CD4-positive, alpha-beta T cell (primary cell): ENCODE results near the gene PHRF1. TPM values are rescaled to one million over a fixed set of nuclear protein-coding genes. Genes with fewer than 3 reads are reported as not detected.

Source experiments
- ATAC-seq: fragments of 200-7000 bp; cut with Tn5 transposase; one replicate; pipeline ENCODE4 v1.10.0; 2022; ENCODE audit warnings: mild to moderate bottlenecking; ENCODE audit not compliant: poor library complexity
- CTCF ChIA-PET: fragments of 350-600 bp; sonication (Branson Sonifier 250); formaldehyde crosslinking; loops from one replicate; lab custom pipeline; 2021; ENCODE audit warnings: antibody characterized with exemption, inconsistent platforms; lab: Charles Lee
- POLR2A ChIA-PET: fragments of 350-600 bp; sonication (Branson Sonifier 250); formaldehyde crosslinking; loops from one replicate; lab custom pipeline; 2021; ENCODE audit warnings: antibody characterized with exemption, inconsistent platforms; lab: Charles Lee
- DNase-seq, 14 experiments: peaks; one replicate each; pipeline ENCODE4 v3.0.0-alpha.2; 2013 to 2020; ENCODE audit warnings: mixed read lengths in 2 of 14
- H3K27ac ChIP-seq, 2 donors: one replicate each; pipeline versions ENCODE4 v1.5.1 to v1.7.0; 2013; ENCODE audit warnings: low read length in 2 of 2, low read depth in 1 of 2, mild to moderate bottlenecking in 1 of 2
- H3K27me3 ChIP-seq, 2 experiments: 1 replicate in 1 of 2; 2 replicates in 1 of 2; pipeline versions ENCODE4 v1.6.1 to v1.7.0; 2013; ENCODE audit warnings: low read length in 2 of 2, control low read depth in 1 of 2, mild to moderate bottlenecking in 1 of 2, moderate library complexity in 1 of 2; ENCODE audit not compliant: insufficient read depth in 2 of 2, control insufficient read depth in 1 of 2
- H3K36me3 ChIP-seq: one replicate; pipeline ENCODE4 v1.6.1; 2013; ENCODE audit warnings: low read length, control low read depth; ENCODE audit not compliant: insufficient read depth
- H3K4me1 ChIP-seq: one replicate; pipeline ENCODE4 v1.6.1; 2013; ENCODE audit warnings: low read length, control low read depth; ENCODE audit not compliant: insufficient read depth
- H3K4me3 ChIP-seq: one replicate; pipeline ENCODE4 v1.5.1; 2013; ENCODE audit warnings: mild to moderate bottlenecking, low read length, moderate library complexity
- H3K9me3 ChIP-seq, 2 experiments: 1 replicate in 1 of 2; 2 replicates in 1 of 2; pipeline versions ENCODE4 v1.6.1 to v1.7.0; 2013; ENCODE audit warnings: low read length in 2 of 2, mild to moderate bottlenecking in 2 of 2, control low read depth in 1 of 2, moderate library complexity in 1 of 2; ENCODE audit not compliant: control insufficient read depth in 1 of 2, insufficient read depth in 1 of 2
- H3K27ac Mint-ChIP-seq: one replicate; pipeline ENCODE4 v1.8.0; 2020; ENCODE audit warnings: mixed read lengths
- H3K27me3 Mint-ChIP-seq: one replicate; pipeline ENCODE4 v1.8.0; 2021; ENCODE audit warnings: mixed read lengths
- H3K36me3 Mint-ChIP-seq: one replicate; pipeline ENCODE4 v1.8.0; 2021; ENCODE audit warnings: low read depth, mixed read lengths
- H3K4me1 Mint-ChIP-seq: one replicate; pipeline ENCODE4 v1.8.0; 2021; ENCODE audit warnings: low read depth, mixed read lengths
- H3K4me3 Mint-ChIP-seq: one replicate; pipeline ENCODE4 v1.8.0; 2020; ENCODE audit warnings: mild to moderate bottlenecking, mixed read lengths
- H3K9me3 Mint-ChIP-seq: one replicate; pipeline ENCODE4 v1.8.0; 2020; ENCODE audit warnings: mixed read lengths
- intact Hi-C, 2 experiments: fragments of 100-400 bp; cut with DNase I in 1 of 2; cut with micrococcal nuclease in 1 of 2; formaldehyde crosslinking; loops; one replicate each; pipeline versions ENCODE4 v1.15.1 to v1.9.0; 2023 to 2025; cut with DNase I, micrococcal nuclease
- total RNA-seq, 174 experiments: library from RNA in 2 of 174; stranded (reverse) in 2 of 174; gene quantifications; one replicate each; pipeline ENCODE4 v1.2.3 and lab custom pipeline; 2021 to 2026
- TF ChIP-seq, protein P1 (sequence below): fragments of 200-600 bp; IDR thresholded peaks from one replicate; pipeline ENCODE4 v1.8.0; 2022; ENCODE audit warnings: antibody characterized with exemption, mild to moderate bottlenecking

PHRF1 gene
- total RNA-seq, 2 experiments from 2014 or later, result 37.1 to 37.6 TPM

DNA sequence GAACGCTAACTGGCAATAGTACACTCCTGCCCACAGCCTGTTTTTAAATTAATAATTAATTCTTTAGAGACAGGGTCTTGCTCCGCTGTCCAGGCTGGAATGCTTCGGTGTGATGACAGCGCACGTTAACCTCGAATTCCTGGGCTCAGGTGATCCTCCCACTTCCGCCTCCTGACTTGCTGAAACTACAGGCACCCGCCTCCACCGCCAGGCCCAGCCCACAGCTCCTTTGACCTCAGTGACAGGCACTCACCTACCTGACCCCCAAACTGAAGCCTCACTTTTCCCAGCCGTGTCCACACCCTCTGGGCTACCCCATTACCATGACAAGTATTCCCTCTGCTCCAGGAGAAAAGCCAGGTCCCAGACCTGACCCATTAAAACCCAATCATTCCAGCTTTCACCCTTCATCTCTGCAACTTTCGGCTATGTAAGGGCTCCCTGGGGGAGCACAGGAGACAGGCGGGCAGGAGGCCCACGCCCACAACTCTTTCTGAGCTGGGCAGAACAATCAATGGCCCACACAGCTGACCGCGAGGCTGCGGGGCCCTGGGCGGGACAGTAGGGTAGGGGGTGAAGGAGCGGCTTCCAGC lies 16.5 kb upstream of the PHRF1 start:
- Mint-ChIP-seq H3K36me3 (peaks cover 9% of the 10 kb centered on the region), H3K9me3 (no peaks in the 10 kb centered on the region), H3K27me3 (no peaks in the 10 kb centered on the region), H3K4me1 (peaks cover 13% of the 10 kb centered on the region), H3K27ac (peak overlapping the region; percentile 88), H3K4me3 (peak overlapping the region; percentile 85)
- intact Hi-C loops, result loop anchor here (1.0 to 10.0 kb wide), 4 partner anchors 8 to 135 kb away; partner anchors contain the start of genes DEAF1 (in 1 of the 2) and TMEM80 (in 1 of the 2)
- peak overlapping the region; percentile 39 to 78 for H3K27ac ChIP-seq
- no peaks in the 10 kb centered on the region for H3K9me3 ChIP-seq
- CTCF ChIA-PET, result interaction anchor here (0.7 to 1.6 kb wide), 3 partner anchors 9 to 137 kb away, joined by 3 read pairs; no protein-coding TSS in a partner anchor
- POLR2A ChIA-PET, result interaction anchor here (0.8 to 2.2 kb wide), 6 partner anchors 9 to 167 kb away, joined by 3 to 21 read pairs (median 5); partner anchors contain the start of genes DEAF1, PHRF1 and TMEM80
- ATAC-seq (no peak), DNase-seq (peak in 3 of 14 experiments; percentile 19 to 52 (median 44))
- TF ChIP-seq, protein P1, sequence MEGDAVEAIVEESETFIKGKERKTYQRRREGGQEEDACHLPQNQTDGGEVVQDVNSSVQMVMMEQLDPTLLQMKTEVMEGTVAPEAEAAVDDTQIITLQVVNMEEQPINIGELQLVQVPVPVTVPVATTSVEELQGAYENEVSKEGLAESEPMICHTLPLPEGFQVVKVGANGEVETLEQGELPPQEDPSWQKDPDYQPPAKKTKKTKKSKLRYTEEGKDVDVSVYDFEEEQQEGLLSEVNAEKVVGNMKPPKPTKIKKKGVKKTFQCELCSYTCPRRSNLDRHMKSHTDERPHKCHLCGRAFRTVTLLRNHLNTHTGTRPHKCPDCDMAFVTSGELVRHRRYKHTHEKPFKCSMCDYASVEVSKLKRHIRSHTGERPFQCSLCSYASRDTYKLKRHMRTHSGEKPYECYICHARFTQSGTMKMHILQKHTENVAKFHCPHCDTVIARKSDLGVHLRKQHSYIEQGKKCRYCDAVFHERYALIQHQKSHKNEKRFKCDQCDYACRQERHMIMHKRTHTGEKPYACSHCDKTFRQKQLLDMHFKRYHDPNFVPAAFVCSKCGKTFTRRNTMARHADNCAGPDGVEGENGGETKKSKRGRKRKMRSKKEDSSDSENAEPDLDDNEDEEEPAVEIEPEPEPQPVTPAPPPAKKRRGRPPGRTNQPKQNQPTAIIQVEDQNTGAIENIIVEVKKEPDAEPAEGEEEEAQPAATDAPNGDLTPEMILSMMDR, result no peak
- no peaks in the 10 kb centered on the region for H3K27me3 ChIP-seq
- H3K36me3 ChIP-seq, result peaks cover 10% of the 10 kb centered on the region
- peaks cover 39% of the 10 kb centered on the region for H3K4me1 ChIP-seq
- peak overlapping the region; percentile 58 for H3K4me3 ChIP-seq

DNA sequence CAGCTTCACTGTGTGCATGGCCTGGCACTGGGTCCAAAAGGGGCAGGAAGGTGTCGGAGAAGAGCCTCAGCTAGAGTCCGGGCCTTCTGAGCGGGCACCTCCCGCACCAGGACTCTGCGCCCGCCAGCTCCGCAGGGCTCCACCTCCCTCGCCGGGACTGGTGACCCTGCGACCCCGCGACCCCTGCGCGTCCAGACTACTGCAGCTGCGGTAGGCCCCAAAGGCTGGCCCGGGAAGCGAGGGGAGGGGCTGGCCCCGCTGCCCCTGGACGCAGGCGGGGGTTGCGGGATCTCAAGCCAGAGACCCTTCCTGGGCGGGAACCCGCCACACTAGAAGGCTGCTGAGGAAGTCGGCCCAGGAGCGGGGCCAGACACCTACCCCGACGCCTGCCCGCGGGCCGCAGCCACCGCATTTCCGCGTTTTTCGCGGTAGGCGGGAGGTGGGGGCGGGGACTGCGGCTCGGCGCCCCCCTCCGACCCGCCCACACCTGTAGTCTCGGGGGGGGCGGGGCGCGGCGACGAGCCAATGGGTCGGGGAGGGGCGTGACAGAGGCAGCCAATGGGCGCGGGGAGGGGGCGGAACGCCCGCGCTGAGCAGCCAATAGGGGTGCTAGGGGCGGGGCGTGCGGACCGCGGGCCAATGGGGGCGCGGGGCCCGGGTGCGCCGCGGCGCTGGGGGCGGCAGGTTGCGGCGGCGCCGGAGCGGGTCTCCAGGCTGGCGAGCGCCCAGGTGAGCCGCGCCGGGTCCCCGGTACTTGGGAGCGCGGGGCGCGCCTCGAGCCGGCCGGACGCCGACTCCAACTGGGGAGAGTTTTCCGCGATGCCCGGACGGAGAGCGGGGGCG lies 15.7 kb upstream of the PHRF1 start, which contains the start of the genes LMNTD2 and RASSF7:
LMNTD2 (minus strand) TSS at position 434 of the 843 bp plus-strand sequence; CDS start at position 412, 22 bp downstream.
RASSF7 (plus strand) TSS at position 666 of the 843 bp plus-strand sequence. CDS start 799 bp downstream, outside the sequence.
- intact Hi-C loops, result loop anchor here (1.0 to 10.0 kb wide), 4 partner anchors 8 to 134 kb away; partner anchors contain the start of genes DEAF1 (in 1 of the 2) and TMEM80 (in 1 of the 2)
- TF ChIP-seq, protein P1, result no peak
- Mint-ChIP-seq H3K4me1 (peaks cover 13% of the 10 kb centered on the region), H3K27ac (peak within 1 kb of the TSS; percentile 88), H3K36me3 (peaks cover 9% of the 10 kb centered on the region), H3K4me3 (peak within 1 kb of the TSS; percentile 93), H3K9me3 (no peaks in the 10 kb centered on the region), H3K27me3 (no peaks in the 10 kb centered on the region)
- ATAC-seq (peak; percentile 92), DNase-seq (peak; percentile 93 to 98 (median 96))
- Histone ChIP-seq H3K27ac (peak within 1 kb of the TSS; percentile 39 to 78), H3K4me1 (peaks cover 39% of the 10 kb centered on the region), H3K27me3 (no peaks in the 10 kb centered on the region), H3K9me3 (no peaks in the 10 kb centered on the region), H3K4me3 (peak within 1 kb of the TSS; percentile 60), H3K36me3 (peaks cover 10% of the 10 kb centered on the region)
- POLR2A ChIA-PET, result interaction anchor here (0.8 to 2.2 kb wide), 10 partner anchors 8 to 186 kb away, joined by 3 to 21 read pairs (median 4); partner anchors contain the start of genes DEAF1, PHRF1 and TMEM80
- CTCF ChIA-PET, result interaction anchor here (0.7 to 1.6 kb wide), 3 partner anchors 8 to 136 kb away, joined by 3 read pairs; no protein-coding TSS in a partner anchor
